ENCODE data around the gene KCNQ4.

KCNQ4 gene

DNA sequence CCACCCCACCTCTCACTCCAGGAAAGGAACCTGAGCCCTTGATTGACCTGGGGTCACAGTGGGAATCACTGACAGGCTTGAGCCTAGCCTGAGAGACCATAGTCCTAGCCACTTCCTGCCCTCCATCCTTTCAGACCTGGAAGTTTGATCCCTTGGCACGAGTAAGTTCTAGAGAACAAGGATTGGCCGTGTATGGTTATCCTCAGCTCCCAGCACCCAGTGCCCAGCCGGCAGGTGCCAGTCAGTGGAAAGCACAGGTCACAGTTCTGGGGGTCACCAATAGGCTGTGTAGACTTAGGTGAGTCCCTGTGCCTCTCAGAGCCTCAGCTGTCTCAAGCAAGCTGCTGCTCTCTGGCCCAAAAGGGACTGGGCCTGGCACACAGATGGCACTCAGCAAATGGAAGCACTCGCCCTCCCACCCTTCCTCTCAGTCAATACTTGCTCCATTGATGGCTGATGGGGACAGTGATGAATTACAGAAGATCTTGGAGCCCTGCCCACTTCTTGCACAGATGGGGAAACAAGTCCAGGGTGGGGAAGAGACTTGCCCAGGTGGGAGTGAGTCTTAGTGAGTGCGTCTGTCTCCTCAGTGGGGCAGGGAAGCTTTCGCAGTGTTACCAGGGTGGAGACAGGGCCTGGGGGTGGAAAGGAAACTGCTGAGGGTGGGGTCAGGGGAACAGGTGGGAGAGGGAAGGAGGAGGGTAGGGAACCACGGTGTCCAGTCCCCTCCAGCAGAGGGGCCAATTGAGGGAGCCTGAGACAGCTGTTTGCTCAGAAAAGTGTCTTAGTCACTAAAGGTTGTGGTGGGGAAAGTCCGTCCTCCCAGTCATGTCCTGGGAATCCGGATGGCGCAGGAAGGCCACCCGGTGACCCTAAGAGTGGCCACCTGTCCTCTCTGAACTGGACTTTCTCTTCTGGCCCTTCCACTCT, 2.6 kb upstream of the KCNQ4 start:
- no peak for DNase-seq

DNA sequence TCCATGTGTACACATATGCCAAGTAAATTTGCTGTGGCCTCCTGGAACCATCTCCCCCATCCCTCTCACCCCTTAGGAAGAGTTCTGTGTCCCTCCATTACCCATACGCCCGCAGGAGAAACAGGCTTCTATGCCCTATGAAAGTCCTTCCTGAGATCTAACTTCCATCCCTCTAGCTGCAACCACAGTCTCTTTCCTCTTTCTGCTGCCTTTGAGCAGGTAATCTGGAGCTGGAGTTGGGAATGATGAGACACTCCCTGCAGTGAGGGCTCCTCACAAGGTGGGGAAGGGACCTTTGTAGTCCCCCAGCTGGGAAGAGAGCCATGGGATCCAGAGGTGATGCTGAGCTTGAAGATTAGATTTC, 2.0 kb upstream of the KCNQ4 start:
- no peak for DNase-seq

DNA sequence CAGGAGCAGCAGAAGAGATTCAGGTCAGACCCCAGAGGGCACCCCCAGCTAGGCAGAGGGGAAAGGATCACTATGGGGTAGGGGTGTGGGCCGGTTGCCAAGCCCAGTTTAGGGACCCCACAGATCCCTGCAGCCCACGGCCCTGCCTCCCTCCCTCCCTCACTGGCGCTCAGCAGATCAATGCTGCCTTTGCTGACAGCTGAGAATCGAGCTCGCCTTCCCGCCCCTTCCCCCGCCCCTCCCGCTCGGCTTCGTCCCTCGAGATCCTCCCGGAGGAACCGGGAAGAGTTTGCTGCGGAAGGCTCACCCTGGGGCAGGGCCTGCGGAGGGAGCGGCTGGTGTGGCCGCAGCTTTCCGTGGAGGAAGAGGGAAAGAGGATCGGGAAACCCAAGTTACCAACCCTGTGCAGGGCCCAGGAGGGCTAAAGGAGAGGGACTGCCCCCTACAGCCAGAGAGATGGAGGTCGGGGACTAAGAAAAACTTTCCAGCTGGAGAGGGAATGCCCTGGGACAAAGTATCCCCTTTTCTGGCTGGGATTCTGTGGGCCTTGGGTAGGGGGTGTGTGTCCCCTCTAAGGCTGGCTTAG, 1.1 kb upstream of the KCNQ4 start:
- no peak for DNase-seq

DNA sequence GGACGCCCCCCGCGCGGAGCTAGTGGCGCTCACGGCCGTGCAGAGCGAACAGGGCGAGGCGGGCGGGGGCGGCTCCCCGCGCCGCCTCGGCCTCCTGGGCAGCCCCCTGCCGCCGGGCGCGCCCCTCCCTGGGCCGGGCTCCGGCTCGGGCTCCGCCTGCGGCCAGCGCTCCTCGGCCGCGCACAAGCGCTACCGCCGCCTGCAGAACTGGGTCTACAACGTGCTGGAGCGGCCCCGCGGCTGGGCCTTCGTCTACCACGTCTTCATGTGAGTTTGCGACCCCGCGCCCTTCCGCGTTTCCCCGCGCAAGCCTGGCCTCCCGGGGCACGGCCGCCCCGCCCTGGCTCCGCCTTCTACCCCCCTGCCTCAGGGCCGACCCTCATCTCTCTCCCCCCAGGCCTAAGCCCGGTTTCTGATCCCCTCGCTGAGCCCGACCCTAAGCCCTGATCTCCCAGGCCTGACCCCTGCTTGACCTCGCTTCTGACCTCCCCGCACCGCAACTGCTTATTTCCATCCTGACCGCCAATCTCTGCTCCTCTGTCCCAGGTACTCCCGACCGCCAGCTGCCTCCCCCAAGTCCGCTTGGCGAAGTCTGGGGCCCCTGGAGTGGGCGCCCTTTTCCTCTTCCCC, 669 bp downstream of the KCNQ4 start:
- DNase-seq, result no peak

DNA sequence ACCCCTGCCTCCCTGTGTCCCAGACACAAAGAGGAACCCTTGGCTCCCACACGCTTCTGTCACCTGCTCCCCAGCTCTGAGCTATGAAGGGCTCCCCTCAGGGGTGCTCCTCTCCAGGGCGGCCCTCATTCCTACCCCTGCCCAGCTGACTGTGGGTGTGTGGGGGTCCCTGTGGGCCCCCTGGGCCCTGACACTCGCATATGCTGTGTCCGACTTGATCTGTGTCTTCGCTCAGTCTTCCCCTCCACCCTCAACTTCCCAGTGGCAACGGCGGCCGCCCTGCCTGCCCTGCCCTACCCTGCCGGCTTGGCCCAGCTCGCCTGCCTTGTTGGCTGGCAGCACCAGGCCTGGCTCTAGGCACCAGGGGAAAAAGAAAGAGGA, 1.2 kb downstream of the KCNQ4 start:
- no peak for DNase-seq

DNA sequence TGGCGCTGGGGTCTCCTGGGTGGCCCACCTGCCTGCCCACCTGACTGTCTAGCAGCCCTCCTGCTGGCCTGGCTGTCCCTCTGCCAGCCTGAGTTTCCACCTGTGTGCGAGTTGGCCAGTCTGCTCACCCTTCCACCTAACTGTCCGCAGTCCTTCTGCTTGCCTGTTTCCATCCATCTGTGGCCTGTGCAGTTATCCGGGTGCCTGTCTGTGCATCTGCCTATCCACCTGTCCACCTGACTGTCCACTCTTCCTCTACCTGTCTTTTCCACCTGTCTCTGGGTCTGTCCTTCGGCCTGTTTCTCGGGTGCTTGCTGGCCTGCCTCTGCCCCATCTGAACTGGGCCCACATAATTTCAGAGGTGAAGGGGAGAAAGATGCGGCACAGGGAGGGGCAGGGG, 1.9 kb downstream of the KCNQ4 start:
- DNase-seq, result no peak

DNA sequence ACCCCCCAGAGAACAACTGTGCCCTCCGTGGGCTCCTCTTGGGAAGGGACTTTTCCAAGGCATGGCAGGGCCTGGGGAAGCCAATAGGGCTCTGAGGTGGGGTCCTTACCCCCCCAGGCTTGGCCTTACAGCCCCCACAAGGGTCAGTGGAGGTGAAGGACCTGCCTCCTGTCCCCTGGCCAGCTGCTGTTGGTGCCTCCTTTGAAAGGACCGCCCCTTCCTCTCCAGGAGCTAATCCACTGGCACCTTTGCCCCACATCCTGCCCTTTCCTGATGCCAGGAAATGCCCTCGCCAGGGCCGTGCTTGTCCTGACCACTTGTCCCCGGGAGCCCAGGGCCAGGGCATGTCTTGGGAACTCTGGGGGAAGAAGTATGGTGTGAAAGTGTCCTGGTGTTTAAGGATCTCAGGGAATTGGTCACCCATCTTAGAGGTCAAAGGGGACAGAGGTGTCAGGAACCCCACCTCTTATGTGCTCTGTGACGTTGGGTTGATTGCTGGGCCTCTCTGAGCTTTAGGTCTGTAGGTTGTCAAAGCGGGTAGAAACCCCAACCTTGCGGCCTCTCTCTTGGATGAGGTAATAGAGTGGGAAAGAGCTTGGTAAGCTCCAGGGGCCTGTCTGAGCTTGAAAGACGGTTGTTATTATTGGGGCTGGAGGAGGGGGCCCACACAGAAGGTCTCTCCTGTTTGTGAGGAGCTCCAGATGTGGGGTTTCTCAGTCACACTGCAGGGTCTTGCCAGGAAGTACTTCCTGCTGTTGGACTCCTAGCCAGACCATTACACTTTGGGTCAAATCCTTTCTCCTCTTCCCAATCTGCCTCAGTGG, 2.8 kb downstream of the KCNQ4 start:
- no peak for DNase-seq

DNA sequence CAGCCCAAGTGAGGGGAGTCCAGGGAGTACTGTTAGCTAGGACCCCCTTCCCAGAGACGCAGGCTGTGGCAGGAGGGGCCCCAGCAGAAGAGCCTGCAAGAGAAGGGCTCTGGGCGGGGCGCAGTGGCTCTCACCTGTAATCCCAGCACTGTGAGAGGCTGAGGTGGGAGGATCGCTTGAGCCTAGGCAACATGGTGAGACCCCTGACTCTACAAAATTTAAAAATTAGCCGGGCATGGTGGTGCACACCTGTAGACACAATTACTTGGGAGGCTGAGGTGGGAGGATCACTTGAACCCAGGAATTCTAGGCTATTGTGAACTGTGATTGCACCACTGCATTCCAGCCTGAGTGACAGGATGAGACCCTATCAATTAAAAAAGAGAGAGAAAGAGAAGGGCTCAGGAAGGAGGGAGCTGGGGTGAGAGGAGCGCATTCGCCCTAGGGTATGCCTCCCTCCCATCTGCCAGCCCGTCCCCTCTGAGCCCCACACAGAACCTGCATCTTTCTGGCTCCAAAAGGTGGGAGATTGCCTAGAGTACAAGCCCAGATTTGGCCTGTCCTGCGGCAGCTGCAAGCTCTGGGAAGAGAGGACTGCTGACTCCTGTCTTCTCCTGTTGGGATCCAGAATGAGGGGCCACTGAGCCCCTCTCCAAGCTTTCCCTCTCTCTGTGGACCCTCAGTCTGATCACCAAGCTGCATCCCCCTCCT, 3.6 kb downstream of the KCNQ4 start:
- no peak for DNase-seq

DNA sequence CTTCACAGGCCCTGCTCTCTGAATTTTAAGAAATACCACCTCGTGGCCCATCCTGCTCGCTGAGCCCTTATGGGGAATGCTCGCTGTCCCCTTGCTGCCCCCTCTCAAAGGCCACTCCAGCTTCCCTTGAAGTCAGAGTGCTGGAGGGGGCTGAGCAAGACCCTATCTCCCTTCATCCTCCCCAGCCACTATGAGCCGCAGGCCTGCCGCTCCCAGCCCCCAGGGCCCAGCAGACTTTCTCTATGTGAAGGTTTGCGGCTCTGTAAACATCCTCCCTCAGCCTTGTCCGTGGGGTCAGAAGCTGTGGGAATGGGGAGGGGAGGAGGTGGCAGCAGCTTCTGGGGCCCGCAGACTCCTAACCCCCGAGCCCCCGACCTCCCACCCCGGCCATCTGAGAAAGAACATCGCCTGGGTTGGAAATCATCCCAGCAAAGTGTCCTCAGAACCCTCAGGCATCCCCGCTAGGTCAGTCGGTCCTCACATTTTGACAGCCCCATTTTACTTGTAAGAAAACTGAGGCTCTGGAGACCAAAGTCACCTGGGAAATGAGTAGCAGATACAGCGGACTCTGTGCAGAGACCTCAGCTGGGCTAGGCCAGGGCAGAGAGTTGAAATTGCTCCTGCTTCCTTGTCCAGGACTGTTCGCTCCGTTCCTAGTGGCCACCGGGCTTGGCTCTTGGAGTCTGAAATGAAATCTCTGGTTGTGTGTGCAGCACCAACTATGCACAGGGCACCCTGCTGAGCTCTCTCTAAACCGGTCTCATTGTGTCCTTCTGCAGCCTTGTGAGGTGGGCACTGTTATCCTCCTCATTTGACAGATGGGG, 4.4 kb downstream of the KCNQ4 start:
- DNase-seq, result no peak

DNA sequence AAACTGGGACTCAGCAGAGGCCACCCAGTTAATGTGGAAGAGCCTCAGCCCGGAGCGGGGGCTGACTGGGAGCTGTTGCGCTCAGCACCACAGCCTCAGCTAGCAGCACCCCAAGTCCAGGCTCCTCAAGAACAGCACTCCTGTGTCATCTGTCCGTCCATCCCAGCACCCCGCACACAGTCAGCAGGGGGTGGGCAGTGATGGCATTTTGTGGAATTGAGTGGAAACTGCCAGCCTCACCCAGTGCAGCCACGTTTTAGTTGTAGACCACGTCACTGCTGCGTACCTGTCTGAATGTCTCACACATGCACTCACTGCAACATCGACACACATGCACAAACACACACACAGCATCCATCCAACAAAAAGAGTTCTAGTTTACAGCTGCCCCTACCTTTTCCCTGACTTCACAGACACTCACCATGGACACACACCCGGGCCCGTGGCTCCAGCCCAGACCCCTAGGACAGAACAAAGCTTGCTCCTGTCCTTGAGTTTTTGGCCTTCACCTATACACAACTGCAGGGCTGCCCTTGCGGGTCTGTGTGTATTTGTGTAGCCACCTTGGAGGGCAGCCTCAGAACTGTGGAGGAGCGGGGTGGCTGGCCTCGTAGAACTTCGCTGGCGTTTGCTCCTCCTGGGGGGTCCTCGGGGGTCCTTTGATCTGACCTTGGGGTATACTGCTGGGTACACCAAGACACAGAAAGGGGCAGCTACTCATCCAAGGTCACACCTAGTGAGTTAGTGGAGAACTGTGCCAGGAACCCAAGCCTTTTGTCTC, 5.2 kb downstream of the KCNQ4 start:
- DNase-seq, result no peak

DNA sequence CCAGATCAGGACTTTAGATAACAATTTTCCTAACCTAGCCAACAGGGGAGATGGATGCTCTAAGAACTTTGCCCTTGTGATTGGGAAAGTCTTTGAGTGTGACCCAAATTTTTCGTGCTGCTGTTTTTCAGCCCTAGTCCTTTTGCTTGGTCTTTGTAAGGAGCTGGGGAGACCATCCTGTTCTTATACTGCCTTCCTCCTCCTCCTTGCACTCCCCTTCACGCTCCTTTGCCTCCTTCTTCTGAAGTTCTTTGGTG, 5.7 kb downstream of the KCNQ4 start:
- no peak for DNase-seq

DNA sequence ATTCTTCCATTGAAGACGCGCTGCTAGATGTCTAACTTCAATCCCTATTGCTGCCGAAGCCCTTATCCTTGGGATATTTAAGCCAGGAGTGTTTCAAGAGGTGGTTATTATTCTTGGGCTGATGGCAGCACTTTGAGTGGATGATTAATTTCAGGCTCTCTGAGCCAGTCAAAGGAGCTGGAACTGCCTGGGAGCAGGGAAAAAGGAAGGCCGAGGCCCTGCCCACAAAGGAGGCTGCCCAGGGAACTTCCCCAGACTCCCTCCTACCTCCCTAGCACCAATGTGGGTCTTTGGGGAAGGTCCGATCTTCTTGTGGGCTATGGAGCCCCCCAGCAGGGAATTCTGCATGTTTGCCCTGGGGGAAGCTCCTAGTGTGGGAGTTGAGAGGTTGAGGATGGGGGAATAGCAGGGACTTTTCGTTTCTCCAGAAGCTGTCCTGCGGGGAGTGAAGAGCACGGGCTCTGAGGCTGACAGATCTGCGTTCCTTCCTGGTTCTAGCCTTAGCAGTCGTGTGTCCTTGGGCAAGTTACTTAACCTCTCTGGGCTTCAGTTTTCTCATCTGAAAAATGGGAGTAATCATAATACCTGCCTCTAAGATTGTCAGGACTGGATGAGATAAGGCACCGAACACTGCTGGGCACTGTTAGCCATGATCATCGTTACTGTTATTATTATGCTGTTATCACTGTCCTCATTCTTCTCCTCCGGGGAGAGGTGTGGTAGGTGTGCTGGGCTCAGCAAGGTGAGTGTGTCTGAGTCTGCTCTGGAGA, 6.3 kb downstream of the KCNQ4 start:
- no peak for DNase-seq

DNA sequence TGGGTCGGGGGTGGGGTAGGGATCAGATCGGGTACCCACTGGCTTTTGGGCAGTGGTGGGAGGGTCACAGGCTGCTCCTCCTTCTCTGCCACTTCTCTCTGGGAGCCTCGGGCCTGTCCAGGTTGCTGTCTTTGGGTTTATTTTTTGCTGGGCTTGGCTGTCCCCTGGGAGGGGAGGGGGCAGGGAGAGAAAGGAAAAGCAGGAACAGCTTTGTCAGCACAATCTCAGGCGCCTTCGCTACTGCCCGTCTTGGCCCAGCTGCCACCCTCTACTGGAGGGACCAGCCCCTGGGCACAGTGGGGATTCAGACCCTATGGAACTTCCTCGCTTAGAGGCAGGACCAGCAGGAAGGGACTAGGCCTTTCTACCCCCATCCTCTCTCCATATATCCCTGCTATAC, 8.4 kb downstream of the KCNQ4 start:
- DNase-seq, result no peak

DNA sequence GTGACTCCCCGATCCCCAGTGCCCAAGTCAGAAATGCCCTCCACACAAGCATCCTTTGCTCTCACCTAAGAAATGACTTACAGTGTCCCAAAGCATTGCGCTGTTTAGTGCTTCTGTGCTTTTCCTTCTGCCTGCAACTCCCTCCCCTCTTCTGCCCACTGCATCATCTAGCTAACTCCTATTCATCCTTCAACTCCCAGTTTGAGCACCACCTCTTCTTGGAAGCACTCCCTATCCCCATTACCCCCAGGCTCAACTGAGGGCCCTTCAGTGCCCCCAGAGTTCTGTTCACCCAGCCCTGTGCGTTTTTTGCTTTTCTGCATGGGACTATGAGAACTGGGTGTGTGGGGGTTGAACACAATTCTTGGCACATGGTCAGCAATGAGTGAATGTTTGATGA, 10.0 kb downstream of the KCNQ4 start:
- no peak for DNase-seq

DNA sequence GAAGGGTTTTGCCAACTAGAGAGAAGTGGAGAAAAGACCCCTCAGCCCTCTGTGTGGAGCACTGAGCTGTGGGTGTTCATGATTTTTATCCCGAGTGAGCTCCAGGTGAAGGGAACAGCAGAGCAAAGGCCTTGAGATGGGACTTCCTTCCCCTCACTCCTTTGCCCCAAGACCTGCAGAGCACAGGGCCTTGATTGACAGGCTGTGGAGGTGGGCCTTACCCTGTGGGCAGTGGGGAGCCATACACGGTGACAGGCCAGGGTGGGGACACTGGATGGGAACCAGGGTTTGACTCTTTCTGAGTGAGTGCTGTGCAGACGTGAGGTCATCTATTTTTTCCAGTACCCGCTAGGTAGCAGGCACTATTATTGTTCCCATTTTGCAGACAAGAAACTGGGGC, 10.5 kb downstream of the KCNQ4 start:
- no peak for DNase-seq

DNA sequence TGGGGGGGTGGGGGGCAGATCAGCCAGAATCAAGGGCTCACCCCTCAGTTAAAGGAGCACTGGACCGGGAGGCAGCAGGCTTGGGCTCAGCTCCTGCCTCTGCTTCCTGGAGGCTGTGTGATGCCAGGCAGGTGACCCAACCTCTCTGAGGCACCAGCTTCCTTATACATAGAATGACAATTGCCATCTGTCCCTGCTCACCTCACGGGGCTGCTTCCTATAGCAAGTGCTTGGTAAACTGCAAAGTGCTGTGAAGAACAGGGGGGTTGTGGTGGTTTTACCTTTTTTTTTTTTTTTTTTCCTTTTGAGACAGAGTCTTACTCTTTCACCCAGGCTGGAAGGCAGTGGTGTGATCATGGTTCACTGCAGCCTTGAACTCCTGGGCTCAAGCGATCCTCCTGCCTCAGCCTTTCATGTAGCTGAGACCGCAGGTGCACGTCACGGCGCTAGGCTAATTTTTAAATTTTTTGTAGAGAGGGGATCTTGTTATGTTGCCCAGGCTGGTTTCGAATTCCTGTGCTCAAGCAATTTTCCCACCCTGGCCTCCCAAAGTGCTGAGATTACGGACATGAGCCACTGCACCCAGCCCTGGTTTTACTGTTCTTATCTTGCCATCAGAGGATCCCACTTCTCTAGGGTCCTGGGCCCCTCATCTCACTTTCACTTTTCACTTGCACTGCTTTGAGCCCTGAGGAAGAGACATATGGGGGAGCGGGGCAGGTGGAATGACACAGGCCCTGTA, 11.6 kb downstream of the KCNQ4 start:
- DNase-seq, result no peak

DNA sequence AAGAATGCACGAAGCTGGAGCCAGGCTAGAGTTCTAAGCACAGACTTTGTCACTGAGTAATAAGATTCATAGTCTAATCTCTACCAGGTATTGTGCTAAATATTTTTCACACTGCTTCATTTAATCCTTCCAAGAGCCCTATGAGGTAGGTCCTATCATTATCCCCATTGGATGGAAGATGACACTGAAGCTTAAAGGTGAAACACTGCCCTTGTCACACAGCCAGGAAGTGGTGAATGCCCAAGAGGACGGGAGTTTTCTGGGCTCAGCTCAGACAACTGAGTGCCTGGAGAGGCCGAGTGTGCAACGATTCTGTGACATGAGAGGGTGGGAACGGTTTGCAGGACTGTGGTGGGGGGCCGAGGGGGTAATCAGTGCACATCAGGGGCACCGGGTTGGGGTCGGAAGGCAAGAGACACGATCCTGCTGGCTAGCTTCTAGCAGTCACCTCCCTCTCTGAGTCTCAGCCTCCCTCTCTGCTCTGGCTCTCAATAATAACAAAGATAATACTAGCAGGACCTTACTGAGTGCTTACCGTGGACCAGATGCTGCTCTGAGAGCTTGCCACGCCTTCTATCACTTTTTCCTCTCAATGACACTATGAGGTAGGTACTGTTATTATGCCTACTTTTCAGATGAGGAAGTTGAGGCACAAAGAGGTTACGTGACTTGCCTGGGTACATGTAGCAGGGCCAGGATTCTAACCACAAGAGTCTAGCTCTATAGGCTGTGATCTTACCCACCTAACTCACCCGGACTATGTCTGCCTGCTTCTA, 12.4 kb downstream of the KCNQ4 start:
- no peak for DNase-seq

DNA sequence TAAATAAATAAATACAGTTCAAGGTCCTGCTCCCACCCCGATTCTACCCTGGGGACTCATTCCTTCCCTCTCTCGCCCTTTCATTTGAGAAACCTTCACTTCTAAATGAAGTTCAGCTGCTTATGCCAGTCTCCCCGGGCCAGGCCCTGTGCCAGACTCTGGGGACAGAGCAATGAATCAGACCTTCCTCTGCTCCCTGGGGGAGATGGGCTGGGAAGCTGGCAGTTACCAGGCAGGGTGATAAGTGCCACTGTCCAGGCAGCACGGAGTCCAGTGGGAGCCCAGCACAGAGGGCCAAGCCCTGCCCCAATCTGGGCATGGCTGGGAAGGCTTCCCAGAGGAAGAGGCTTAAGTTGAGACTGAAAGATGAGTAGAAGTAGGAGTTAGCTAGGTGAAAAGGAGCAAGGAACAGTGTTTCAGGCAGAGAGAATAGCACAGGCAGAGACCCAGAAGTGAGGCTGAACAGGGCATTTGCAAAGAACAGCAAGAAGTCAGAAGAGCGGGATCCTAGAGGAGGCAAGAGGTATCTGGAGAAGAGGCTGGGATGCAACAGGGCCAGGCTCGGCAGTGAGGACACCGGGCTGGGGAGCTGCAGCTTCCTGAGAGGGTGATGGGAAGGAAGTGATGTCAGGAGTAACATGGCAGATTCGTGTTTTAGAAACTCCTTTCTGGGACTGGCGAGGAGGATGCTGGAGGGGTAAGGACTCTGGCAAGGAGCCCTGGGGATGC, 13.5 kb downstream of the KCNQ4 start:
- no peak for DNase-seq
